Large intestine (tissue), 12 donors: ENCODE data around the gene SSX2IP. TPM values are rescaled to one million over a fixed set of nuclear protein-coding genes. Genes with fewer than 3 reads are reported as not detected.
"Not testable (repeated sequence)": the region's sequence is repeated elsewhere in the genome, so short reads cannot be mapped to it uniquely, and the experiment has no call there.

Experiments
- DNase-seq, 2 donors: peaks; one replicate each; pipeline versions ENCODE4 v3.0.0 to v3.0.0-alpha.2; 2013
- H3K27ac ChIP-seq: one replicate; pipeline ENCODE4 v1.5.1; 2013; ENCODE audit warnings: low read length
- H3K27me3 ChIP-seq: 2 replicates; pipeline ENCODE4 v1.6.1; 2013; ENCODE audit warnings: low read length; ENCODE audit not compliant: control insufficient read depth, insufficient read depth
- H3K36me3 ChIP-seq: 2 replicates; pipeline ENCODE4 v1.6.1; 2013; ENCODE audit warnings: low read length; ENCODE audit not compliant: control insufficient read depth, insufficient read depth
- H3K4me1 ChIP-seq: one replicate; pipeline ENCODE4 v1.6.1; 2013; ENCODE audit warnings: low read length; ENCODE audit not compliant: control insufficient read depth, insufficient read depth
- H3K4me3 ChIP-seq: one replicate; pipeline ENCODE4 v1.5.1; 2013; ENCODE audit warnings: low read length
- H3K9me3 ChIP-seq: one replicate; pipeline ENCODE4 v1.6.1; 2013; ENCODE audit warnings: mild to moderate bottlenecking, low read depth, low read length, moderate library complexity; ENCODE audit not compliant: control insufficient read depth
- WGBS: methylation state at CpG from one replicate; pipeline ENCODE4 v1.1.5; 2013; ENCODE audit warnings: low lambda C conversion rate; ENCODE audit not compliant: insufficient coverage; 5-methylcytosine and 5-hydroxymethylcytosine counted together
- long read RNA-seq, 11 donors: transcript quantifications; one replicate each; lab custom pipeline, GENCODE V29; 2026
- polyA plus RNA-seq: library from polyadenylated mRNA; unstranded; fragments of 120-200 nt; gene quantifications from one replicate; pipeline ENCODE4 v1.2.1, GENCODE V29; 2013

Gene SSX2IP, protein sequence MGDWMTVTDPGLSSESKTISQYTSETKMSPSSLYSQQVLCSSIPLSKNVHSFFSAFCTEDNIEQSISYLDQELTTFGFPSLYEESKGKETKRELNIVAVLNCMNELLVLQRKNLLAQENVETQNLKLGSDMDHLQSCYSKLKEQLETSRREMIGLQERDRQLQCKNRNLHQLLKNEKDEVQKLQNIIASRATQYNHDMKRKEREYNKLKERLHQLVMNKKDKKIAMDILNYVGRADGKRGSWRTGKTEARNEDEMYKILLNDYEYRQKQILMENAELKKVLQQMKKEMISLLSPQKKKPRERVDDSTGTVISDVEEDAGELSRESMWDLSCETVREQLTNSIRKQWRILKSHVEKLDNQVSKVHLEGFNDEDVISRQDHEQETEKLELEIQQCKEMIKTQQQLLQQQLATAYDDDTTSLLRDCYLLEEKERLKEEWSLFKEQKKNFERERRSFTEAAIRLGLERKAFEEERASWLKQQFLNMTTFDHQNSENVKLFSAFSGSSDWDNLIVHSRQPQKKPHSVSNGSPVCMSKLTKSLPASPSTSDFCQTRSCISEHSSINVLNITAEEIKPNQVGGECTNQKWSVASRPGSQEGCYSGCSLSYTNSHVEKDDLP
- 96.4 TPM for polyA plus RNA-seq
- long read RNA-seq, donor 1, full-length matches to known transcripts: 4 of 4 reads
- long read RNA-seq, donor 1, partial matches to known transcripts: 0 of 4 reads
- long read RNA-seq, donor 1, other reads (novel, unspliced or antisense): 0 of 4 reads
- long read RNA-seq, donor 2, full-length matches to known transcripts: 5 of 37 reads
- long read RNA-seq, donor 2, partial matches to known transcripts: 32 of 37 reads
- long read RNA-seq, donor 2, other reads (novel, unspliced or antisense): 0 of 37 reads
- long read RNA-seq, donor 3: 0 reads
- long read RNA-seq, donor 4: 0 reads
- long read RNA-seq, donor 5, full-length matches to known transcripts: 2 of 2 reads
- long read RNA-seq, donor 5, partial matches to known transcripts: 0 of 2 reads
- long read RNA-seq, donor 5, other reads (novel, unspliced or antisense): 0 of 2 reads
- long read RNA-seq, donor 6, full-length matches to known transcripts: 10 of 30 reads
- long read RNA-seq, donor 6, partial matches to known transcripts: 20 of 30 reads
- long read RNA-seq, donor 6, other reads (novel, unspliced or antisense): 0 of 30 reads
- long read RNA-seq, donor 7, full-length matches to known transcripts: 2 of 2 reads
- long read RNA-seq, donor 7, partial matches to known transcripts: 0 of 2 reads
- long read RNA-seq, donor 7, other reads (novel, unspliced or antisense): 0 of 2 reads
- long read RNA-seq, donor 8, full-length matches to known transcripts: 3 of 36 reads
- long read RNA-seq, donor 8, partial matches to known transcripts: 33 of 36 reads
- long read RNA-seq, donor 8, other reads (novel, unspliced or antisense): 0 of 36 reads
- long read RNA-seq, donor 9, full-length matches to known transcripts: 5 of 38 reads
- long read RNA-seq, donor 9, partial matches to known transcripts: 33 of 38 reads
- long read RNA-seq, donor 9, other reads (novel, unspliced or antisense): 0 of 38 reads
- long read RNA-seq, donor 10, full-length matches to known transcripts: 8 of 34 reads
- long read RNA-seq, donor 10, partial matches to known transcripts: 26 of 34 reads
- long read RNA-seq, donor 10, other reads (novel, unspliced or antisense): 0 of 34 reads
- long read RNA-seq, donor 11, full-length matches to known transcripts: 4 of 4 reads
- long read RNA-seq, donor 11, partial matches to known transcripts: 0 of 4 reads
- long read RNA-seq, donor 11, other reads (novel, unspliced or antisense): 0 of 4 reads

DNA sequence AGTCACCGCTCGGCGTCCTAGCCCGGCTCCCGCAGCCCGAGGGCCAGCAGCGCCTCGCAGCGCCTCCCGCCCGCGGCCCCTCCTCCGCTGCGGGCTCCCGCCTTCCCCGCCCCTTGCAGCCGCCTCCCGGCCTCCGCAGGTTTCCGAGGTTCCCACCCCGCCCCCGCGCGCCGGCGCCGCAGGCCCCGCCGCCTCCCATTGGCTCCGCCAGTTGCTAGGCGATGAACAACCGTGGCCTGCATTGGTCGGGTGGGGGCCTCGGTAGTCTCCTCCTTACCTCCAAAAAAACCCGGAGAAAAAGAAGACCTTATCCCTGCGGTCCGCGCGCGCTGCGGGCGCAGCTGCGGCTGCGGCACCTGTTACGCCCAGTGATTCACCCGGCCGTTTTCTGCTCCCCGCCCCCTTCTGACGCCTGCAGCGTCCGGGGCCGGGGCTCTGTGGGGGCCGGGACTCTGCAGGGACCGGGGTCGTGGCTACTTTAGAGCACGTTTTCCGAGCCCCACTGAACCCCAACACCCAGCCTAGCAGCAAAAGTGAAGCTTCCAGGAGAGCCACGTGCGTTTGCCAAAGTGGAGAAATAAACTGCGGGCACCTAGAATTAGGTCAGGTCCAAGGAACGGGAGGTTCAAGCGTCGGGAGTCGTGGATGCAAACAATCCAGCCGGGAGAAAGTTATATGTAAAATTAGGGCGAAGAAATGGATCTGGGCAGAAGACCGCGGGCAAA lies at the start of gene SSX2IP:
TSS of gene SSX2IP (minus strand) at position 65 of the 725 bp plus-strand sequence. CDS start 19,242 bp downstream, outside the sequence.
- Histone ChIP-seq H3K4me1 (peaks cover 16% of the 10 kb centered on the region), H3K27ac (peak within 1 kb of the TSS; percentile 95), H3K36me3 (no peaks in the 10 kb centered on the region), H3K4me3 (peak within 1 kb of the TSS; percentile 87), H3K9me3 (no peaks in the 10 kb centered on the region), H3K27me3 (no peaks in the 10 kb centered on the region)
- peak; percentile 98 to 99 for DNase-seq
- WGBS: 2% methylated on average over 10 of the region's 68 CpGs

DNA sequence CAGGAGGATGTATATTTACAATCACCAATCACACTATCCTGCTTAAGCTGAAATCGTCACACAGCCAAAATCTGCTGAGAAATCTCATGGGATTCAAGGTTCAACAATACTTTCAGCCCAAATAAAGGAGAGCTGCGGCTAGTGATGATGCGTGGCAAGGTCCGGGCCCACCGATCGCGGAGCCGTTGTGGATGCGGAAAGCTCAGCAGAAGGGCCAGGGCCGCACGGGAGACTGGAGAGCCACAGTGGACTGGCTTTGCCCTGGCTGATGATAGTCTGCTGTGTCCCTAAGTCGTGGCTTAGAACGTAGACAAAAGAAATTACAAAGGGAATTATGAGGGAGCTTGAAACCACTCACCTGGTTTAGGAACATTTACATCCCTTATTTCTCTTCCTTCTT lies 48.0 kb upstream of the SSX2IP start:
- H3K4me1 ChIP-seq: no peaks in the 10 kb centered on the region
- no peak overlapping the region for H3K4me3 ChIP-seq
- no peak overlapping the region for H3K27ac ChIP-seq
- H3K9me3 ChIP-seq: peaks cover 2% of the 10 kb centered on the region
- no peaks in the 10 kb centered on the region for H3K27me3 ChIP-seq
- 100% methylated on average over 2 of the region's 13 CpGs for WGBS
- no peak for DNase-seq
- H3K36me3 ChIP-seq: no peaks in the 10 kb centered on the region

DNA sequence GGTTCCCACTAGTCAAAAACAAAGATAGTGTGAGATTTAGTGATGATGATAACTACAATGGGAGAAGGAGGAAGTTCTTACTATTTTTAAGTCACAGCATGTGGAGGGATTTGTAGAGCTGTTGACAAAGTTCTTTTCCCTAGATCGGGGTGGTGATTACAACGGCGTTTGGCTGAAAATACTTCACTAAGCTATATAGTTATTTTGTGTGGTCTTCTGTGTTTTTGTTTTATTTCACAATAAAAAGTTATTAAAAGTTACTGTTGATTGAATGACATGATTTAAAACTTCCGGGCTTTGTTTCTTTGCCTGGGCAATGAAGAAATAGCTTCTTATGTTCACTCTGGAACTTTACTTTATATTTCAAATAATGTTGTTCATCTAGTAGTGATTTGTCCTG lies 47.3 kb upstream of the SSX2IP start:
- Histone ChIP-seq H3K4me3 (no peak overlapping the region), H3K9me3 (peaks cover 2% of the 10 kb centered on the region), H3K36me3 (no peaks in the 10 kb centered on the region), H3K4me1 (no peaks in the 10 kb centered on the region), H3K27me3 (no peaks in the 10 kb centered on the region), H3K27ac (no peak overlapping the region)
- WGBS: 100% methylated on average over 1 of the region's 4 CpGs
- DNase-seq: no peak

DNA sequence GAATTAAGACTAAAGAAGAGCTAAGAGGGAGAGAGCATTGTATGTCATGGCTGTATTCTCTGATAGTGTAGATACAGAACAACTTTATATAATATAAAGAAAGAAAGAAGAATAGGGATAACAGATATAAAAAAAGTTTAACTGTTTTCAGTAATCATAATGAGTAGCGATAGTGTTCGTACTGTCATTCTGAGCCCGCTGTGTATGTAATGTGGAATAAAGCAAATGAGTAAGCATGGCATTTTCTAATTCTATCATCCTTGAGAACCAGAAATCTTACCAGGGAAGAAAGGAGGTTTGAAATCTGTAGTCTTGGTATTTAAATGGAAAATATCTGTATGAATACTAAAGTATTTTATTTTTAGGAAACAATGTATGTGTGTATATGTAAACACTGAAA lies 46.7 kb upstream of the SSX2IP start:
- 100% methylated on average over 3 of the region's 3 CpGs for WGBS
- no peaks in the 10 kb centered on the region for H3K36me3 ChIP-seq
- H3K9me3 ChIP-seq: peaks cover 2% of the 10 kb centered on the region
- H3K4me1 ChIP-seq: no peaks in the 10 kb centered on the region
- H3K4me3 ChIP-seq: no peak overlapping the region
- H3K27ac ChIP-seq: no peak overlapping the region
- DNase-seq: no peak
- no peaks in the 10 kb centered on the region for H3K27me3 ChIP-seq

DNA sequence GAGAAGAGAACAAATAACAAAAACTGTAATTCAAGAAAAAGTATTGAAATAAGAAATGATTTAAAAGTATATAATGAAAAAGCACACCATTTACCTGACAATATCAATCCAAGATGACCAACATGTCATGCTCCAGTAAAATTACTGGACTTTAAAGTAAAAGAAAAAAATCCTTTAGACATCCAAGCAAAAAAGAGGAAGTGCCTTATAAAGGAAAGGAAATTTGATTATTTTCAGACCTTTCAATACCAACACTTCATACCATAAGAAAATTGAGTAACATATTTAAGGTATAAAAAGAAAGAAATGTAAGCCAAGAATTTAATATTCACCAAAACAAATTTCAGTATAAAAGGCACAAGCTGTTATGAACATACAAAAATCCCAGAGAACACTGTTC lies 46.2 kb upstream of the SSX2IP start:
- H3K9me3 ChIP-seq: peaks cover 2% of the 10 kb centered on the region
- H3K27ac ChIP-seq: no peak overlapping the region
- H3K4me3 ChIP-seq: no peak overlapping the region
- no peaks in the 10 kb centered on the region for H3K27me3 ChIP-seq
- H3K36me3 ChIP-seq: no peaks in the 10 kb centered on the region
- H3K4me1 ChIP-seq: no peaks in the 10 kb centered on the region
- DNase-seq: no peak

DNA sequence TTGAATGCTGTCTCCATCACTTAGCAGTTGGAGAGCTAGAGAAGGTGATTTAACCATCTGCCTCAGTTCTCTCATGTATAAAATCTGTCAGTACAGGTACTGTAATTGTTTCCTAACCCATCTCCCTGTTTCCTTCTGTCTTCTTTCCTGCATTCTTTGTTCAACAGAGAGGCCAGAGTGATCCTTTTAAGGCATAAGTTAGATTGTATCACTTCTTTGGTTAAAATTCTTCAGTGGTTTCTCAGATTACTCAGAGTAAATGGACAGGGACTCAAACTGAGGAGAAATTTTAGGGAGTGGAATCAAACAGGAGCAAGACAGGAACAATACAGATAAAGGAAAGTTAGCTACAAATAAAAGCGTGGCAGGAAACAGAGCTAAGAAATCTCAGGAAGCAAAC lies 45.2 kb upstream of the SSX2IP start:
- WGBS: 100% methylated on average over 1 of the region's 1 CpG
- H3K4me1 ChIP-seq: no peaks in the 10 kb centered on the region
- no peak overlapping the region for H3K27ac ChIP-seq
- H3K4me3 ChIP-seq: no peak overlapping the region
- DNase-seq: no peak
- H3K36me3 ChIP-seq: no peaks in the 10 kb centered on the region
- no peaks in the 10 kb centered on the region for H3K27me3 ChIP-seq
- H3K9me3 ChIP-seq: peaks cover 2% of the 10 kb centered on the region

DNA sequence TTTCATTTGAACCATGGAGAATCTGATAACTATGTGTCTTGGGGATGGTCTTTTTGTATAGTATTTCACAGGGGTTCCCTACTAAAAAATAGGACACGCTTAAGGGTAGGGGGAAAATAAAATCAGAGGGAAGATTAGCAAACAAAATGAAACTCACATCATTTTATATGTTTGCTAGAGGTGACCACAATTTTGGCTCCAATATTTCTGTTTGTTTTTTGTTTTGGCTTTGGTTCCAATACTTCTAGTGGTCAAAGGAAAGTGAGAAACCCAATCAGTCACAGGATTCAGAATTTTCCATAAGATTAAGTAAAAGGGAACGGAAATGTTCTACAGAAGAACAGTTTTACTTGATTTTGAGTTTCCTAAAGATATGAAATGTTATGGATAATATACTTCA lies 42.3 kb upstream of the SSX2IP start:
- Histone ChIP-seq H3K27me3 (no peaks in the 10 kb centered on the region), H3K9me3 (peaks cover 5% of the 10 kb centered on the region), H3K27ac (no peak overlapping the region), H3K4me1 (no peaks in the 10 kb centered on the region), H3K36me3 (no peaks in the 10 kb centered on the region), H3K4me3 (no peak overlapping the region)
- no peak for DNase-seq
- no CpG with 5 or more reads among the region's 2 CpGs for WGBS

DNA sequence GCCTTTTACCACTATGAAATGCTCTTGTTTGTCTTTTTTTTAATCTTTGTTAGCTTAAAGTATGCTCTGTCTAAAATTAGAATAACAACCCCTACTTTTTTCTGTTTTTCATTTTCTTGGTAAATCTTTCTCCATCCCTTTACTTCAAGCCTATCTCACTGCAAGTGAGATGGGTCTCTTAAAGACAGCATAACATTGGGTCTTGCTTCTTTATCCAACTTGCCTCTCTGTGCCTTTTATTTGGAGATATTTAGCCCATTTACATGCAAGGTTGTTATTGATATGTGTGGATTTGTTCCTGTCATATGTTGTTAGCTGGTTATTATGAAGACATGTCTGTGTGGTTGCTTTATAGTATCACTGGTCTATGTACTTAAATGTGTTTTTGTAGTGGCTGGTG lies 41.3 kb upstream of the SSX2IP start:
- no peaks in the 10 kb centered on the region for H3K4me1 ChIP-seq
- H3K9me3 ChIP-seq: peaks cover 5% of the 10 kb centered on the region
- no peaks in the 10 kb centered on the region for H3K36me3 ChIP-seq

DNA sequence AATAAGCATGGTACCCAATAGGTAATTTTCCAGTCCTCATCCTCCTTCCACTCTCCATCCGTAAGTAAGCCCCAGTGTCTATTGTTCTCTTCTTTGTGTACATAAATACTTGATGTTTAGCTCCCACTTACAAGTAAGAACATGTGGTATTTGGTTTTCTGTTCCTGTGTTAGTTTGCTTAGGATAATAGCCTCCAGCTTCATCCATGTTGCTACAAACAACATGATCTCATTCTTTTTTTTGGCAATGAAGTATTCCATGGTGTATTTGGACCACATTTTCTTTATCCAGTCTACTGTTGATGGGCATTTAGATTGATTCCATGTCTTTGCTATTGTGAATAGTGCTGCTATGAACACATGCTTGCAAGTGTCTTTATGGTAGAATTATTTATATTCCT lies 37.5 kb upstream of the SSX2IP start:
- no CpG with 5 or more reads among the region's 1 CpG for WGBS
- not testable (repeated sequence) for H3K9me3 ChIP-seq, H3K4me3 ChIP-seq, H3K36me3 ChIP-seq, H3K27me3 ChIP-seq, H3K4me1 ChIP-seq, DNase-seq, H3K27ac ChIP-seq

More for the DNA sequence above, 41.3 kb upstream of the SSX2IP start:
- Histone ChIP-seq H3K27ac (no peak overlapping the region), H3K27me3 (no peaks in the 10 kb centered on the region), H3K4me3 (no peak overlapping the region)
- DNase-seq: no peak
